GM19193 (cell line): ENCODE results near the gene HKDC1.
A peak's percentile ranks its signal among the peaks of the same experiment; 100 is the strongest.

Experiments used
- POLR2A ChIP-seq: IDR thresholded peaks from 4 replicates; pipeline ENCODE4 v1.6.1; 2011; ENCODE audit not compliant: insufficient read depth, insufficient read length; ENCODE audit errors: extremely low read depth

HKDC1 gene, protein sequence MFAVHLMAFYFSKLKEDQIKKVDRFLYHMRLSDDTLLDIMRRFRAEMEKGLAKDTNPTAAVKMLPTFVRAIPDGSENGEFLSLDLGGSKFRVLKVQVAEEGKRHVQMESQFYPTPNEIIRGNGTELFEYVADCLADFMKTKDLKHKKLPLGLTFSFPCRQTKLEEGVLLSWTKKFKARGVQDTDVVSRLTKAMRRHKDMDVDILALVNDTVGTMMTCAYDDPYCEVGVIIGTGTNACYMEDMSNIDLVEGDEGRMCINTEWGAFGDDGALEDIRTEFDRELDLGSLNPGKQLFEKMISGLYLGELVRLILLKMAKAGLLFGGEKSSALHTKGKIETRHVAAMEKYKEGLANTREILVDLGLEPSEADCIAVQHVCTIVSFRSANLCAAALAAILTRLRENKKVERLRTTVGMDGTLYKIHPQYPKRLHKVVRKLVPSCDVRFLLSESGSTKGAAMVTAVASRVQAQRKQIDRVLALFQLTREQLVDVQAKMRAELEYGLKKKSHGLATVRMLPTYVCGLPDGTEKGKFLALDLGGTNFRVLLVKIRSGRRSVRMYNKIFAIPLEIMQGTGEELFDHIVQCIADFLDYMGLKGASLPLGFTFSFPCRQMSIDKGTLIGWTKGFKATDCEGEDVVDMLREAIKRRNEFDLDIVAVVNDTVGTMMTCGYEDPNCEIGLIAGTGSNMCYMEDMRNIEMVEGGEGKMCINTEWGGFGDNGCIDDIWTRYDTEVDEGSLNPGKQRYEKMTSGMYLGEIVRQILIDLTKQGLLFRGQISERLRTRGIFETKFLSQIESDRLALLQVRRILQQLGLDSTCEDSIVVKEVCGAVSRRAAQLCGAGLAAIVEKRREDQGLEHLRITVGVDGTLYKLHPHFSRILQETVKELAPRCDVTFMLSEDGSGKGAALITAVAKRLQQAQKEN

DNA sequence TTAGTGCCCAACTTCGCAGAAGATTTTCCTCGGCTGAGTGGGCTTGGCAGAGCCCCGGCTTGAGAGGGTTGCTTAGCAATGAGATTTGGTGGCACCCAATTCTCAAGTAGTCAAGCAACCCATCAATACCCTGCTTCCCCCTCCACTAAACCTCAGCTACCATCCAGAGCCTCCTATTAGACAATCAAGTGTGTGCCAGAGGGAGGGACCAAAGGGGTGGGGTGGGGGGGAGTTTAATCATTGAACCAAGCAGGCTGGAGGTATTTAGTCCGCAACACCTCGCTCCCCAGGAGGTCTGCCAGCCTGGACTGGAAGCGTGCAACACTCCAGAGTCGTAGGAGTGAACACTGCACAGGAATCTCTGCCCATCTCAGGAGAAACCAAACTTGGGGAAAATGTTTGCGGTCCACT lies at the start of gene HKDC1:
HKDC1 (plus strand) TSS at position 292 of the 411 bp plus-strand sequence; CDS start at position 396, 104 bp downstream.
- no peak for TF ChIP-seq POLR2A

DNA sequence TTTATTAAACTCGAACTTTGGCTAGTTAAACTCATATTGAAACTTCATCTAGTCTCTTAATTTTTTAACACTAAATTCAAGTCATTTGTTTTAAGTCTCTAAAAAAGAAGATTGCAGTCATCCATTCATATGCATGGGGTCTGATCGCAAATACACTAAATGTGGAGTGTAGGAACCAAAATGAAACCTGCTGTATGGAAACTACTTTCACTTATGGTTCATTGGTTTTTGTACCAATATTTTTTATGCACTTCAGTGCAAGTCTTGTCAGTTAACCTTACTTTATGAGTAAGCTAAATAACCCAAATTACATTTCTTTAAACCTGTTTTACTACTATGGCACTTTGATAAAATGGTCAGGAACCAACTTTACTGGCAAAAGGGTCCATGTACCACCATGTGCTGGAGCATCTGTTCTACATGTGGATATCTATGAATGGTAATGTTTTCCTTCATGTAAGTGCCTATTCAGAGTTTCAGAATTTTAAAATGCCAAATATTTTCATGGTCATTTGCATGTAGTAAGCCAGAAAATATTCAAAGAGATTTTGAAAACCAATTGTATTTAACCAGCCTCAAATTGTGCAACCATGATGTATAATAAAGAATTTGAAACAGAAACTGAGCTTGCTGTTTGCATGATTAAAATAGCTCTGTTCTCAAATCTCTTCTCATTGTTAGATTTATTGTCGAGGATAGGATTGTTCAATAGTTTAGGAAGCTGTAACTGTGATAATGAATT lies 47.7 kb upstream of the HKDC1 start:
- TF ChIP-seq POLR2A, result no peak

DNA sequence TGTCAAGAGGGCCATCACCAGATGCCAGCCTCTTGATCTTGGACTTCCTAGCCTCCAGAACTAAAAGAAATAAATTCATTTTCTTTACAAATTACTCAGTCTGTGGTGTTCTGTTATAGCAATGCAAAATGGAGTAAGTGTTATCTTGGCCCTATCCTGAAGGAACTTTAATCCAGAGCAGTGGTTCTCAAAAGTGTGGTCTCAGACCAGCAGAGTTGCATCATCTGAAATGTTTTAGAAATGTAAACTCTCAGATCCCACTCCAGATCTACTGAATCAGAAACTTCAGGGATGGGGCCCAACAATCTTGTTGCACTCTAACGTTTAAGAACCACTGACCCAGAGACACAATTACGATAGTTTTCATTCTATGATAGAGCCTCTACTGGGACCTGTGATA lies 43.3 kb upstream of the HKDC1 start:
- no peak for TF ChIP-seq POLR2A

DNA sequence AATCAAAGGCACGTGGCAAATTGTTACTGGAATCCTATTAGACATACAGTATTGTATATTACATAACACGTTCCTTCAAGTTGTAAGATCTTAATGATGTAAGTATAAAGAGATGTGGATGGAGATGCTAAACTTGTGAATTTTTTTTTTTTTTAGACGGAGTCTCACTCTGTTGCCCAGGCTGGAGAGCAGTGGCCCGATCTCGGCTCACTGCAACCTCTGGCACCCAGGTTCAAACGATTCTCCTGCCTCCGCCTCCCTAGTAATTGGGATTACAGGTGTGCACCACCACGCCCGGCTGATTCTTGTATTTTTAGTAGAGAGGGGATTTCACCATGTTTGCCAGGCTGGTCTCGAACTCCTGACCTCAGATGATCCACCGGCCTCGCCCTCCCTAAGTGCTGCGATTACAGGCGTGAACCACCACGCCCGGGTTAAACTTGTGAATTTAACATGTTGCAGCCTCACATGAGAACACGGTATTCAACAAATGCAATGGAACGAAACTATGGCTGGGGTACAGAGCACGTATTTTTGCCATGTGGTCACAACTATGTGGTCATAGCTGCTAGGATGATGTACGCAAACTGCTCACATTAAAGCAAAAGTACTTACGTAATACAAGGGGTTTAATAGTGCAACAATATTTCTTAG lies 40.9 kb upstream of the HKDC1 start:
- no peak for TF ChIP-seq POLR2A

DNA sequence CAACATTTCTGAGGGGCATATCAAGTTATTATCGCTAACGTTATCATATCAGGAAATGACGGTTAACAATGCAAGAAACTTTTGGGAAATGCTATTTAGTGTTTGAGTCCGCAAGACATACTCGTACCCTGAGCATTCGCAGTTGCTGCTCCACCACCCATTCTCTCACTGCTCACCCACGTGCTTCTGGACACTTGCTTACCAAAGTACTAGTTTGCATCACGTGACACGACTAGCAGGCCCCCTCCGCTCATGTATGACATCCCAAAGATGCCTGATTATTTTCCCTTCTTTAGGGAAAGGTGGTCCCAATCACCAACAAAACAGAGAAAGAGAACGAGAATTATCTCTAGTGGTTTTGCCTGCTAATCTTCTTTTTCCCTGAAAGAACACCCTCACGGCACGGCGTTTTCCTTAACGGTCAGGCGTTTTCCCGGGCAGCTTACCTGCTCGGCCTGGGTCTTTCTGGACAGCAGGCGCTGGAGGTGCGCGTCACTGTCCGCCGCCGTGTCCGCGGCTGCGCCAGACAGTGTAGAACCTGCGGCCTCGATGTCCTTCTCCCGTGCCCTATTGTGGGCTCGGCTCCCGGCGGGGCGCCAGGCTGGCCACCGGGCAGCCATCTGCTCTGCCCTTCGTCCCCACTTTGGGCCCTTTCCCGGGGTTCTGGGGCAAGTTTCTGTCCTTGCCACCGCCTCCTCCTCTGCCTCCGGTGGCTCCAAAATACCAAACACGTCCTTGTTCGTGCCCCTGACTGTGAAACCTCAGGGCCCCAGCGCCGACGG lies 40.2 kb upstream of the HKDC1 start, which contains the start of gene SUPV3L1:
SUPV3L1 (plus strand) TSS at position 492 of the 782 bp plus-strand sequence; CDS start at position 550, 58 bp downstream.
- peak; percentile 74 for TF ChIP-seq POLR2A

DNA sequence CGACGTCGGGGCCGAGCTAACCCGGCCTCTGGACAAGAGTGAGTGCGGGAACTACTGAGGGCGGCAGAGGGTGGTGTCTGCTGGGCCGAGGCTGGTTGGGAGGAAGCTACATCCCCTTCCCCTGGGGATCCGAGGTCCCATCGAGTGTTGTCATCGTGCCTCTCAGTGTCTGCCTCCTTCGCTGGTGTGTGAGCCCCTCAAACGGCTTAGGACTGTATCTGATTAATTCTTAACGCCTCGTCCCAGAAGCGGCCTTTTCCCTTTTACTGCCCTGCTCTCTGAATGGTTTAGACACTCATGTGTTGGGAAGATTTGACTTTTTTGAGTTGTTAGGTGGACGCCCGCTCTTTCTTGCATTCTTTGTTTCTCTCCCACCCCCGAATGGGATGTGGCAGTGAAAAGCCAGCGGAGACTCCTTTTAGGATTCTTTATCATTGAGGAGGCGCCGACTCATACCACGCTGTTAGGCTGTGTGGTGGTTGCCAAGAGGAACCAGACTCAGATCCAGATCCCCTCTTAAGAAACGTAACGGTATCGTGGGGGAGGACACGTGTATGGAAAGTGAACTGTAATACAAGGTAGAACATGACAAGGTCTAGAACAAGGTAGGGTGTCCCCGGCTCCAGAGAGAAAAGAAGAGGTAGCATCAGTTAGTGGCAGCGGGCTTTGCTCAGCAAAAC lies 39.5 kb upstream of the HKDC1 start:
- no peak for TF ChIP-seq POLR2A

DNA sequence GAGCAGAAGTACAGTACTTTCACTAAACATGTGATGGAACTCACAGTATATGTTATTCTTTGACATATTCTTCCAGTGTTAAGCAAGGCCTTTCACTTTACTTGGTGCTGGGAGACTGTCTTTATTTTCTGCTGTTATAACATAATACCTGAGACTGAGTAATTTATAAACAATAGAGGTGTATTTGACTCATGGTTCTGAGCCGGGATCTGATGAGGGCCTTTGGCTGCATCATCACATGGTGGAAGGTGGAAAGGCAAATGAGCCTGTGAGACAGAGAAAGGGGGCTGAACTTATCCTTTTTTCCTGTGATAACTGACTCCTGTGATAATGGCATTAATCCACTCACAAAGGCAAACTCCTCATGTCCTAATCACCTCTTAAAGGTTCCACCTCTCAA lies 38.7 kb upstream of the HKDC1 start:
- TF ChIP-seq POLR2A, result no peak

DNA sequence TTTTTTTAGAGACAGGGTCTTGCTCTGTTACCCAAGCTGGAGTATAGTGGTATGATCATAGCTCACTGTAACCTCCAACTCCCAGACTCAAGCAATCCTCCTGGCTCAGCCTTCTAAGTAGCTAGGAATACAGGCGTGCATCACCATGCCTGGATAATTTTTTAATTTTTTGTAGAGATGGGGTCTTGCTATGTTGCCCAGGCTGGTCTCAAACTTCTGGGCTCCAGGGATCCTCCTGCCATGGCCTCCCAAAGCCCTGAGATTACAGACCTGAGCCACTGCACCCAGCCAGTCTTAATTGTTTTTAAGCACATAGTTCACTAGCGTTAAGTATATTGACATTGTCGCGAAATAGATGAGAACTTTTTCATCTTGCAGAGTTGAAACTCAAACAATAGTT lies 38.1 kb upstream of the HKDC1 start:
- TF ChIP-seq POLR2A, result no peak

DNA sequence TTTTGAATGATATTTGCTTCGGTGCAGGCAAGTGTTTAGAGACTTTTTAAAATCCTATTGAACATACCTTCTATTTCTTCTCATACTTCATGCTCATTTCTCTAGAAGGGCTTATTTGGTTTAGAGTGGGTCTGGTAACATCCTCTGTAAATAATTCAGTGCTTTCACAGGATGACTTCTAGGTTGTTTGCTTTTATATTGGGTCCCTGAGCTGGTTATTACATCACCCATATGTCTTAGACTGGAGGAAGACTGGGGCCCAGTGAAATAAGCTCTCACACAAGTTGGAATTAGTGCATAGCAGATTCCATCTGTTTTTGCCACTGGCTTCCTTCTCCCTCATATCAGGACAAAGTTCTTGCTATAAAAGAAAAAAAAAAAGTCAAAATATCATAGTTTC lies 33.6 kb upstream of the HKDC1 start:
- no peak for TF ChIP-seq POLR2A

DNA sequence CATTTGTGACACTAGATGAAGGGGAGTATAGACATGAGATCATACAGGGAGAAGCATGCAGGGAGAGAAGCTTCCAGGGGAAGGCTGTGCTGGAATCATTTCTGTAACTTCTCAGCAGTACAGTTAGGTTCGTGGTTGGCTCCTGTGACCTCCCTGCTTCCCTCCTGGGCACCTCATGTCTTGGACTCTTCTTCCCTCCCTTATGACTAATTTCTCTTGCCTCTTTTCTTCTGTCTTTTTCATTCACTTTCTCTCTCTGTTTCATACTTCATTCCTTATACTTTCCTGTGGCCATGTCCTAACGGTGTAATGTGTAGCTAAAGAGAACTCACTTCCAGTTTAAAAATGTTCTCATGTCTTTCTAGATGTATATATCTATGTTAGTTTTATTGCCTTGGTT lies 19.1 kb upstream of the HKDC1 start:
- no peak for TF ChIP-seq POLR2A

DNA sequence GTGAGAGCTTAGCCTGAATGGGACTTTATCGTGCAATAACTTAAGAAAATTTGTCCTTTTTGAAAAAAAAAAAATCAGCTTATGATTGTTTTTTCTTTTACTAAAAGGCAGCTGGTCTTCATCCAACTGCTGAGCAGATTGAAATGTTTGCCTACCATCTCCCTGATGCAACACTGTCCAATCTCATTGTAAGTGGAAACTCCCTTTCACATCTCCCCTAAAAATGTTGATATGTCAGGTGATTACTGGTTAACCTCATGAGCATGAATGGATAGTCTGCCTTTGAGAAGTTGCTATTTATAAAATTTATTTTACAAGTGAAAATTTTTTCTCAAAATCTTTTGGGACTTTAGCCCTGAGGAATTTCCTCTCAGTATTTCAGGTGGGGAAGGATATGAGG lies 17.8 kb upstream of the HKDC1 start:
- no peak for TF ChIP-seq POLR2A

DNA sequence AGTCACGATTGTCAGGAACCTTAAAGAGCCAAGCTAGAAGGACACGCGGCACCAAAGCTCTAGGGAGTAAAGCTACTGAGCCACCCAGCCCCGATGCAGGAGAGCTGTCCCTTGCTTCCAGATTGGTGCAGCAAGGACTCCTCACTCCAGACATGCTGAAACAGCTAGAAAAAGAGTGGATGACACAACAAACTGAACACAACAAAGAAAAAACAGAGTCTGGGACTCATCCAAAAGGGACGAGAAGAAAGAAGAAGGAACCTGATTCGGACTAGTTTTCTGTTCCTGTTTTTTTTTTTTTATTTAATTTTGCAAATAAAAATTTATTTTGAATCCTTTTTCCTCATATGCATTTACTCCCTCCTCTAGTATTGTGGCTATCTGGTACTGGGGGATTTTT lies 11.4 kb upstream of the HKDC1 start:
- TF ChIP-seq POLR2A, result no peak
